Panc1 (cell line): ENCODE results near the gene DUSP16. TPM values are rescaled to one million over a fixed set of nuclear protein-coding genes. Genes with fewer than 3 reads are reported as not detected.

Experiments
- ATAC-seq: fragments of 200-7000 bp; cut with Tn5 transposase; 2 replicates; pipeline ENCODE4 v1.9.1; 2020; ENCODE audit warnings: mild to moderate bottlenecking, moderate library complexity
- BruUV-seq: library from RNA; stranded (reverse); fragments of 400-500 nt; replicated peaks from 2 replicates; lab custom pipeline; 2021; lab: Mats Ljungman, UMichigan
- CTCF ChIA-PET: fragments of 300-600 bp; sonication (Branson Sonifier 250); formaldehyde crosslinking; loops from one replicate; lab custom pipeline; 2022; ENCODE audit warnings: antibody characterized with exemption; lab: Charles Lee
- POLR2A ChIA-PET: fragments of 300-600 bp; sonication (Branson Sonifier 250); formaldehyde crosslinking; loops from one replicate; lab custom pipeline; 2022; ENCODE audit warnings: antibody characterized with exemption; lab: Charles Lee
- DNase-seq: peaks from one replicate; pipeline ENCODE4 v3.0.0-alpha.2; 2010; ENCODE audit warnings: low read depth, low spot score
- H3K27ac ChIP-seq: 2 replicates; pipeline ENCODE4 v1.5.1; 2011; ENCODE audit warnings: mild to moderate bottlenecking, low read length, inconsistent platforms
- H3K27me3 ChIP-seq: fragments of 200-500 bp; sonication (Bioruptor generic); 2 replicates; pipeline ENCODE4 v1.6.0; 2014; ENCODE audit warnings: low read length, inconsistent platforms; ENCODE audit not compliant: control insufficient read depth, insufficient read depth
- H3K36me3 ChIP-seq: fragments of 200-500 bp; sonication (Bioruptor generic); 2 replicates; pipeline ENCODE4 v1.5.1; 2014; ENCODE audit warnings: inconsistent platforms, mild to moderate bottlenecking, low read length, moderate library complexity; ENCODE audit not compliant: control insufficient read depth, insufficient read depth
- H3K4me1 ChIP-seq: 2 replicates; pipeline ENCODE4 v1.5.1; 2011; ENCODE audit warnings: inconsistent platforms, mild to moderate bottlenecking, low read length, moderate library complexity; ENCODE audit not compliant: control insufficient read depth, insufficient read depth
- H3K4me3 ChIP-seq, 2 experiments: 2 replicates each; pipeline ENCODE4 v1.5.1; 2011 to 2012; ENCODE audit warnings: low read depth in 2 of 2, low read length in 2 of 2, mild to moderate bottlenecking in 2 of 2, inconsistent platforms in 1 of 2, moderate library complexity in 1 of 2
- H3K9me3 ChIP-seq: fragments of 200-500 bp; sonication (Bioruptor generic); 2 replicates; pipeline ENCODE4 v1.5.1; 2014; ENCODE audit warnings: low read depth, mild to moderate bottlenecking, inconsistent platforms, low read length, moderate library complexity; ENCODE audit not compliant: control insufficient read depth, insufficient read depth
- POLR2AphosphoS5 ChIP-seq: IDR thresholded peaks from 2 replicates; pipeline ENCODE4 v1.6.1; 2012; ENCODE audit warnings: mild to moderate bottlenecking, low read depth, low read length, moderate library complexity
- SIN3A ChIP-seq: IDR thresholded peaks from 2 replicates; pipeline ENCODE4 v1.6.1; 2012; ENCODE audit warnings: low read depth, mild to moderate bottlenecking, low read length, moderate library complexity, borderline replicate concordance; ENCODE audit not compliant: insufficient read depth
- TCF7L2 ChIP-seq: IDR thresholded peaks from 2 replicates; pipeline ENCODE4 v1.6.1; 2011; ENCODE audit warnings: mild to moderate bottlenecking, low read depth, low read length, inconsistent platforms
- in situ Hi-C: cut with HindIII; loops from 2 replicates; pipeline ENCODE4 v1.10.0; 2016; ENCODE audit warnings: low sequenced_read_pairs, low pct_unique_long_range_greater_than_20kb
- intact Hi-C: fragments of 100-400 bp; cut with micrococcal nuclease; formaldehyde crosslinking; loops from one replicate; pipeline ENCODE4 v1.10.0; 2022; ENCODE audit not compliant: unreplicated experiment
- total RNA-seq: library from RNA; stranded (reverse); gene quantifications from one replicate; pipeline ENCODE4 v1.2.1, GENCODE V29; 2021; ENCODE audit not compliant: unreplicated experiment
- TF ChIP-seq, protein P1 (sequence below): fragments of 450-650 bp; IDR thresholded peaks from 2 replicates; pipeline ENCODE4 v1.5.1; 2017; ENCODE audit warnings: mild to moderate bottlenecking
- TF ChIP-seq, protein P2 (sequence below), 2 experiments: IDR thresholded peaks; 2 replicates each; pipeline ENCODE4 v1.6.1; 2011 to 2012; ENCODE audit warnings: low read depth in 2 of 2, control low read depth in 1 of 2, low read length in 1 of 2, mild to moderate bottlenecking in 1 of 2, moderate library complexity in 1 of 2; ENCODE audit not compliant: insufficient read depth in 1 of 2

The DUSP16 gene
- total RNA-seq, 1 experiment from 2014 or later: 12.9 TPM

DNA sequence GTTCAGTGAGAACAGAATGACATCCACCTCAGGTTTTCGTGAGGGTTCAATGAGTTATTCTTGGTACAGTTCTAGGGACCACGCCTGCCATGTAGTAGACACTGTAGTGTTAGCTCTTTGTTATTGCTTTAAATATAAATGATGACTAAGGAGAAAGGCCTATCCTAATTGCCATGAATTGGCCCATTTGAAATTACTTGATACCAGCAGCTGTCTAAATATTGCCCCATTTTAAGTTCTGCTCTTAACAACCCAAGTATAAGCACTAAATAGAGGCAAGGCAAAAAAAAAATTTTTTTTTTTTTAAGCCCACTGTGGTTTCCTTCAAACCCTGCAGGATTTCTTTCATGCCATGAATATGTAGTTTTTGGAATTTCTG, 121.2 kb downstream of the DUSP16 start:
- TF ChIP-seq SIN3A: no peak
- TF ChIP-seq, protein P1, sequence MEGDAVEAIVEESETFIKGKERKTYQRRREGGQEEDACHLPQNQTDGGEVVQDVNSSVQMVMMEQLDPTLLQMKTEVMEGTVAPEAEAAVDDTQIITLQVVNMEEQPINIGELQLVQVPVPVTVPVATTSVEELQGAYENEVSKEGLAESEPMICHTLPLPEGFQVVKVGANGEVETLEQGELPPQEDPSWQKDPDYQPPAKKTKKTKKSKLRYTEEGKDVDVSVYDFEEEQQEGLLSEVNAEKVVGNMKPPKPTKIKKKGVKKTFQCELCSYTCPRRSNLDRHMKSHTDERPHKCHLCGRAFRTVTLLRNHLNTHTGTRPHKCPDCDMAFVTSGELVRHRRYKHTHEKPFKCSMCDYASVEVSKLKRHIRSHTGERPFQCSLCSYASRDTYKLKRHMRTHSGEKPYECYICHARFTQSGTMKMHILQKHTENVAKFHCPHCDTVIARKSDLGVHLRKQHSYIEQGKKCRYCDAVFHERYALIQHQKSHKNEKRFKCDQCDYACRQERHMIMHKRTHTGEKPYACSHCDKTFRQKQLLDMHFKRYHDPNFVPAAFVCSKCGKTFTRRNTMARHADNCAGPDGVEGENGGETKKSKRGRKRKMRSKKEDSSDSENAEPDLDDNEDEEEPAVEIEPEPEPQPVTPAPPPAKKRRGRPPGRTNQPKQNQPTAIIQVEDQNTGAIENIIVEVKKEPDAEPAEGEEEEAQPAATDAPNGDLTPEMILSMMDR: no peak
- TF ChIP-seq TCF7L2: no peak
- Histone ChIP-seq H3K9me3 (no peaks in the 10 kb centered on the region), H3K27ac (no peak overlapping the region), H3K4me3 (no peak overlapping the region), H3K27me3 (no peaks in the 10 kb centered on the region), H3K36me3 (no peaks in the 10 kb centered on the region), H3K4me1 (no peaks in the 10 kb centered on the region)
- no TSS peak for BruUV-seq
- no peak for DNase-seq
- ChIA-PET POLR2A (no interaction called here), CTCF (no interaction called here)
- in situ Hi-C loops (no loop called here), intact Hi-C loops (no loop called here)
- no peak for ATAC-seq

- Histone ChIP-seq H3K36me3 (no peaks in the 10 kb centered on the region), H3K4me3 (no peak overlapping the region), H3K27ac (no peak overlapping the region), H3K4me1 (no peaks in the 10 kb centered on the region), H3K27me3 (no peaks in the 10 kb centered on the region), H3K9me3 (no peaks in the 10 kb centered on the region)
- CTCF ChIA-PET: no interaction called here
- intact Hi-C loops: no loop called here
- DNase-seq: no peak
- no peak for TF ChIP-seq TCF7L2
- TF ChIP-seq POLR2AphosphoS5: no peak
- TF ChIP-seq, protein P2, sequence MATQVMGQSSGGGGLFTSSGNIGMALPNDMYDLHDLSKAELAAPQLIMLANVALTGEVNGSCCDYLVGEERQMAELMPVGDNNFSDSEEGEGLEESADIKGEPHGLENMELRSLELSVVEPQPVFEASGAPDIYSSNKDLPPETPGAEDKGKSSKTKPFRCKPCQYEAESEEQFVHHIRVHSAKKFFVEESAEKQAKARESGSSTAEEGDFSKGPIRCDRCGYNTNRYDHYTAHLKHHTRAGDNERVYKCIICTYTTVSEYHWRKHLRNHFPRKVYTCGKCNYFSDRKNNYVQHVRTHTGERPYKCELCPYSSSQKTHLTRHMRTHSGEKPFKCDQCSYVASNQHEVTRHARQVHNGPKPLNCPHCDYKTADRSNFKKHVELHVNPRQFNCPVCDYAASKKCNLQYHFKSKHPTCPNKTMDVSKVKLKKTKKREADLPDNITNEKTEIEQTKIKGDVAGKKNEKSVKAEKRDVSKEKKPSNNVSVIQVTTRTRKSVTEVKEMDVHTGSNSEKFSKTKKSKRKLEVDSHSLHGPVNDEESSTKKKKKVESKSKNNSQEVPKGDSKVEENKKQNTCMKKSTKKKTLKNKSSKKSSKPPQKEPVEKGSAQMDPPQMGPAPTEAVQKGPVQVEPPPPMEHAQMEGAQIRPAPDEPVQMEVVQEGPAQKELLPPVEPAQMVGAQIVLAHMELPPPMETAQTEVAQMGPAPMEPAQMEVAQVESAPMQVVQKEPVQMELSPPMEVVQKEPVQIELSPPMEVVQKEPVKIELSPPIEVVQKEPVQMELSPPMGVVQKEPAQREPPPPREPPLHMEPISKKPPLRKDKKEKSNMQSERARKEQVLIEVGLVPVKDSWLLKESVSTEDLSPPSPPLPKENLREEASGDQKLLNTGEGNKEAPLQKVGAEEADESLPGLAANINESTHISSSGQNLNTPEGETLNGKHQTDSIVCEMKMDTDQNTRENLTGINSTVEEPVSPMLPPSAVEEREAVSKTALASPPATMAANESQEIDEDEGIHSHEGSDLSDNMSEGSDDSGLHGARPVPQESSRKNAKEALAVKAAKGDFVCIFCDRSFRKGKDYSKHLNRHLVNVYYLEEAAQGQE (IDR thresholded peaks at IDR 0.05; ENCODE audit: insufficient read depth in 1 of 2, low read depth in 2 of 2, low read length in 1 of 2): no peak
- TF ChIP-seq, protein P1: no peak
- no peak for TF ChIP-seq SIN3A
- BruUV-seq: no TSS peak
- in situ Hi-C loops: no loop called here
- POLR2A ChIA-PET: no interaction called here
- no peak for ATAC-seq
Observed at GRCh38 chr12:12440784-12441428, 121.8 kb downstream of the DUSP16 start.
